GM23338 (cell line): Measurements from ENCODE around the gene THOC2. TPM values are rescaled to one million over a fixed set of nuclear protein-coding genes. Genes with fewer than 3 reads are reported as not detected.

Experiments
- ATAC-seq: fragments of 200-7000 bp; cut with Tn5 transposase; 3 replicates; pipeline ENCODE4 v1.9.1; 2020
- DNase-seq: peaks from one replicate; pipeline ENCODE4 v3.0.0-alpha.2; 2015; ENCODE audit warnings: low spot score
- H2AFZ ChIP-seq: fragments of 200-600 bp; sonication (generic); 2 replicates; pipeline ENCODE4 v1.8.0; 2016; ENCODE audit warnings: antibody characterized with exemption, mild to moderate bottlenecking, moderate library complexity
- H3F3A ChIP-seq: fragments of 200-600 bp; sonication (generic); replicated peaks from 2 replicates; pipeline ENCODE4 v1.8.0; 2017; ENCODE audit warnings: antibody characterized with exemption, mixed run types, low read depth
- H3K27ac ChIP-seq: fragments of 200-600 bp; sonication (generic); 2 replicates; pipeline ENCODE4 v1.6.1; 2016; ENCODE audit warnings: low read depth
- H3K27me3 ChIP-seq: fragments of 200-600 bp; sonication (generic); 2 replicates; pipeline ENCODE4 v1.8.0; 2016; ENCODE audit warnings: mild to moderate bottlenecking, mixed run types, moderate library complexity; ENCODE audit not compliant: insufficient read depth
- H3K36me3 ChIP-seq: fragments of 200-600 bp; sonication (generic); 2 replicates; pipeline ENCODE4 v1.8.0; 2016; ENCODE audit warnings: mild to moderate bottlenecking; ENCODE audit not compliant: insufficient read depth
- H3K4me1 ChIP-seq: fragments of 200-600 bp; sonication (generic); 2 replicates; pipeline ENCODE4 v1.8.0; 2016; ENCODE audit warnings: mild to moderate bottlenecking, moderate library complexity; ENCODE audit not compliant: insufficient read depth
- H3K4me2 ChIP-seq: fragments of 200-600 bp; sonication (generic); 2 replicates; pipeline ENCODE4 v1.7.1; 2017; ENCODE audit warnings: mixed run types
- H3K4me3 ChIP-seq: fragments of 200-600 bp; sonication (generic); 2 replicates; pipeline ENCODE4 v1.6.1; 2016; ENCODE audit warnings: mixed run types
- H3K79me2 ChIP-seq: fragments of 200-600 bp; sonication (generic); replicated peaks from 2 replicates; pipeline ENCODE4 v1.8.0; 2017; ENCODE audit warnings: mild to moderate bottlenecking; ENCODE audit not compliant: insufficient read depth
- H3K9me2 ChIP-seq: fragments of 200-600 bp; sonication (generic); 2 replicates; pipeline ENCODE4 v1.8.0; 2017; ENCODE audit not compliant: insufficient read depth
- H4K20me1 ChIP-seq: fragments of 200-600 bp; sonication (generic); replicated peaks from 2 replicates; pipeline ENCODE4 v1.8.0; 2017; ENCODE audit warnings: mild to moderate bottlenecking; ENCODE audit not compliant: insufficient read depth
- H3K27ac Mint-ChIP-seq: 2 replicates; pipeline ENCODE4 v1.8.0; 2020; ENCODE audit warnings: inconsistent platforms, mild to moderate bottlenecking, moderate library complexity, mixed read lengths
- H3K27me3 Mint-ChIP-seq: 3 replicates; pipeline ENCODE4 v1.8.0; 2022; ENCODE audit warnings: low read depth, mild to moderate bottlenecking, moderate library complexity, mixed read lengths, inconsistent platforms; ENCODE audit not compliant: insufficient read depth, poor library complexity
- H3K36me3 Mint-ChIP-seq: 3 replicates; pipeline ENCODE4 v1.8.0; 2021; ENCODE audit warnings: low read depth, mild to moderate bottlenecking, inconsistent platforms, moderate library complexity, mixed read lengths
- H3K4me1 Mint-ChIP-seq: 3 replicates; pipeline ENCODE4 v1.8.0; 2020; ENCODE audit warnings: mild to moderate bottlenecking, inconsistent platforms, mixed read lengths
- H3K4me3 Mint-ChIP-seq: 3 replicates; pipeline ENCODE4 v1.8.0; 2021; ENCODE audit warnings: moderate library complexity, mild to moderate bottlenecking, inconsistent platforms, mixed read lengths
- H3K9me3 Mint-ChIP-seq: 3 replicates; pipeline ENCODE4 v1.8.0; 2020; ENCODE audit warnings: moderate library complexity, mild to moderate bottlenecking, inconsistent platforms, mixed read lengths
- CREB1 ChIP-seq: fragments of 250-450 bp; sonication (Bioruptor Pico); IDR thresholded peaks from 2 replicates; pipeline ENCODE4 v1.5.0; 2020; ENCODE audit warnings: low read depth, mild to moderate bottlenecking, moderate library complexity
- ETS1 ChIP-seq: IDR thresholded peaks from 2 replicates; pipeline ENCODE4 v1.6.1; 2016; ENCODE audit warnings: antibody characterized with exemption
- EZH2 ChIP-seq: fragments of 200-600 bp; sonication (generic); IDR thresholded peaks from one replicate; pipeline ENCODE4 v1.8.0; 2017; ENCODE audit warnings: antibody characterized with exemption, mild to moderate bottlenecking, low read depth; ENCODE audit not compliant: unreplicated experiment
- EZH2phosphoT487 ChIP-seq: fragments of 200-600 bp; sonication (generic); IDR thresholded peaks from one replicate; pipeline ENCODE4 v1.8.1; 2018; ENCODE audit warnings: antibody characterized with exemption; ENCODE audit not compliant: unreplicated experiment
- JUNB ChIP-seq: IDR thresholded peaks from one replicate; pipeline ENCODE4 v1.6.1; 2016; ENCODE audit warnings: antibody characterized with exemption; ENCODE audit not compliant: unreplicated experiment
- NANOG ChIP-seq: IDR thresholded peaks from 2 replicates; pipeline ENCODE4 v1.6.1; 2016; ENCODE audit warnings: antibody characterized with exemption, borderline replicate concordance
- POLR2AphosphoS5 ChIP-seq: IDR thresholded peaks from 2 replicates; pipeline ENCODE4 v1.6.1; 2016; ENCODE audit warnings: antibody characterized with exemption, low read depth
- REST ChIP-seq: IDR thresholded peaks from one replicate; pipeline ENCODE4 v1.6.1; 2018; ENCODE audit warnings: antibody characterized with exemption; ENCODE audit not compliant: unreplicated experiment
- STAT1 ChIP-seq: IDR thresholded peaks from one replicate; pipeline ENCODE4 v1.6.1; 2016; ENCODE audit warnings: antibody characterized with exemption; ENCODE audit not compliant: unreplicated experiment
- ZNF114 ChIP-seq: fragments of 250-450 bp; sonication (Bioruptor Pico); IDR thresholded peaks from 2 replicates; pipeline ENCODE4 v1.5.0; 2020; ENCODE audit warnings: mild to moderate bottlenecking, moderate library complexity
- ZNF331 ChIP-seq: fragments of 250-450 bp; sonication (Bioruptor Pico); IDR thresholded peaks from 2 replicates; pipeline ENCODE4 v1.5.0; 2020; ENCODE audit warnings: low read depth, mild to moderate bottlenecking, moderate library complexity
- ZNF462 ChIP-seq: fragments of 250-450 bp; sonication (Bioruptor Pico); IDR thresholded peaks from 2 replicates; pipeline ENCODE4 v1.5.0; 2020; ENCODE audit warnings: mild to moderate bottlenecking, moderate library complexity
- polyA plus RNA-seq: library from polyadenylated mRNA; unstranded; fragments of >200 nt; fragmentation: Nextera tagmentation; extraction: Ambion mirVana; gene quantifications from 2 replicates; pipeline ENCODE4 v1.2.1, GENCODE V29; 2016
- total RNA-seq: library from RNA; depleted of rRNA; stranded (reverse); fragments of >200 nt; shearing (Covaris generic); gene quantifications from 2 replicates; pipeline ENCODE4 v1.2.3, GENCODE V29; 2014
- TF ChIP-seq, protein P1 (sequence below), 2 experiments: fragments of 200-600 bp in 1 of 2; sonication (generic) in 1 of 2; conservative IDR thresholded peaks; 2 replicates each; pipeline versions ENCODE4 v1.5.1 to v1.6.1; 2016 to 2017; ENCODE audit warnings: antibody characterized with exemption in 2 of 2, low read depth in 2 of 2, mild to moderate bottlenecking in 2 of 2, moderate library complexity in 1 of 2

THOC2 gene
- total and polyA plus RNA-seq, 2 experiments from 2014 or later = 86.6 to 138 TPM

DNA sequence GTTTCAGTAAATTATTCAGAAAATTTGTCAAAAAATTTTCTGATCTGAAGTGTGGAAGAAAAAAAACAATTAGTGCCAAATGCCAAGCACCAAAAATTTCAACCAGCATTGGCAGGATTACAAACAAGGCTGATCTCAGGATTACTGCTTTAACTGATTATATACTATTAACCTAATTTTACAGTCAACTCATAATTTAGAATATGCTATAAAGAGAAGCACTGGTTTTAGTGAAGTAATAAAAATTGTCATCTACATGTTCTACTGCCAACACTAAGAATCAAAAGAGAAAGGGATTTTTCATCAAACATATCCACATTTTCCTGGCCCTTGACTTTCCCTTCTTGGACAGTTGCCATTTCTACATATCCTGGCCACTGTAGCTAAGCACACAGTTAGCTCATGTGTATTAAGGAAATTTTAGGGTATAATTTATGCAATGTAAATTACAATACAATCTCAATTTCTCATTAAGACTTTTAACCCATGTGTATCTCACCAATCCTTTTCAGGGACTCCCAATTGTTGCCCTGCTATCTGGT is 33.8 kb downstream of the THOC2 start:
- Mint-ChIP-seq H3K4me3 (no peak overlapping the region), H3K27me3 (peaks cover 2% of the 10 kb centered on the region), H3K4me1 (no peaks in the 10 kb centered on the region; the same call in 2 of the 3 replicates), H3K27ac (no peak overlapping the region), H3K36me3 (no peaks in the 10 kb centered on the region; the same call in 2 of the 3 replicates), H3K9me3 (no peaks in the 10 kb centered on the region)
- no peak for TF ChIP-seq ZNF331 (CRISPR knock-in tag)
- TF ChIP-seq CREB1 (CRISPR knock-in tag) = no peak
- TF ChIP-seq ZNF114 (CRISPR knock-in tag) = no peak
- TF ChIP-seq NANOG = no peak
- TF ChIP-seq REST = no peak
- no peak for TF ChIP-seq STAT1
- no peak for TF ChIP-seq ZNF462 (CRISPR knock-in tag)
- TF ChIP-seq EZH2 = no peak
- TF ChIP-seq POLR2AphosphoS5 = no peak
- TF ChIP-seq EZH2phosphoT487 = no peak
- no peak for TF ChIP-seq JUNB
- TF ChIP-seq ETS1 = no peak
- TF ChIP-seq, protein P1, sequence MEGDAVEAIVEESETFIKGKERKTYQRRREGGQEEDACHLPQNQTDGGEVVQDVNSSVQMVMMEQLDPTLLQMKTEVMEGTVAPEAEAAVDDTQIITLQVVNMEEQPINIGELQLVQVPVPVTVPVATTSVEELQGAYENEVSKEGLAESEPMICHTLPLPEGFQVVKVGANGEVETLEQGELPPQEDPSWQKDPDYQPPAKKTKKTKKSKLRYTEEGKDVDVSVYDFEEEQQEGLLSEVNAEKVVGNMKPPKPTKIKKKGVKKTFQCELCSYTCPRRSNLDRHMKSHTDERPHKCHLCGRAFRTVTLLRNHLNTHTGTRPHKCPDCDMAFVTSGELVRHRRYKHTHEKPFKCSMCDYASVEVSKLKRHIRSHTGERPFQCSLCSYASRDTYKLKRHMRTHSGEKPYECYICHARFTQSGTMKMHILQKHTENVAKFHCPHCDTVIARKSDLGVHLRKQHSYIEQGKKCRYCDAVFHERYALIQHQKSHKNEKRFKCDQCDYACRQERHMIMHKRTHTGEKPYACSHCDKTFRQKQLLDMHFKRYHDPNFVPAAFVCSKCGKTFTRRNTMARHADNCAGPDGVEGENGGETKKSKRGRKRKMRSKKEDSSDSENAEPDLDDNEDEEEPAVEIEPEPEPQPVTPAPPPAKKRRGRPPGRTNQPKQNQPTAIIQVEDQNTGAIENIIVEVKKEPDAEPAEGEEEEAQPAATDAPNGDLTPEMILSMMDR (conservative IDR thresholded peaks at IDR 0.05; ENCODE audit: low read depth in 2 of 2) = no peak
- H3K79me2 ChIP-seq = peaks cover 5% of the 10 kb centered on the region
- no peaks in the 10 kb centered on the region for H3K27me3 ChIP-seq
- DNase-seq = no peak
- ATAC-seq = no peak
- no peak overlapping the region for H3K4me2 ChIP-seq
- H3K9me2 ChIP-seq = no peaks in the 10 kb centered on the region
- no peaks in the 10 kb centered on the region for H3K4me1 ChIP-seq
- no peaks in the 10 kb centered on the region for H3K36me3 ChIP-seq
- H3K4me3 ChIP-seq = no peak overlapping the region
- no peaks in the 10 kb centered on the region for H3F3A ChIP-seq
- no peak overlapping the region for H2AFZ ChIP-seq
- H3K27ac ChIP-seq = no peak overlapping the region
- H4K20me1 ChIP-seq = no peaks in the 10 kb centered on the region; the same call in 1 of the 2 replicates
